H9 (cell line): ENCODE data around the gene NUDT16L1. TPM values are rescaled to one million over a fixed set of nuclear protein-coding genes. Genes with fewer than 3 reads are reported as not detected.

Source experiments
- DNase-seq: peaks from one replicate; pipeline ENCODE4 v3.0.0-alpha.2; 2017
- H2AFZ ChIP-seq: one replicate; pipeline ENCODE4 v1.6.1; 2013; ENCODE audit warnings: mild to moderate bottlenecking, low read length, control low read depth, moderate library complexity
- H2AK5ac ChIP-seq: 2 replicates; pipeline ENCODE4 v1.6.1; 2013; ENCODE audit warnings: low read length, control low read depth, mixed read lengths; ENCODE audit not compliant: insufficient read length
- H2BK120ac ChIP-seq: one replicate; pipeline ENCODE4 v1.6.1; 2013; ENCODE audit warnings: low read depth, mild to moderate bottlenecking, low read length, control low read depth, inconsistent platforms; ENCODE audit not compliant: poor library complexity, severe bottlenecking
- H2BK12ac ChIP-seq: 2 replicates; pipeline ENCODE4 v1.6.1; 2013; ENCODE audit warnings: low read length, control low read depth, mixed read lengths, low read depth; ENCODE audit not compliant: insufficient read length
- H2BK15ac ChIP-seq: 2 replicates; pipeline ENCODE4 v1.6.1; 2013; ENCODE audit warnings: low read depth, low read length, control low read depth
- H2BK20ac ChIP-seq: one replicate; pipeline ENCODE4 v1.6.1; 2013; ENCODE audit warnings: low read depth, mild to moderate bottlenecking, low read length, control low read depth, inconsistent platforms; ENCODE audit not compliant: poor library complexity, severe bottlenecking
- H2BK5ac ChIP-seq: 2 replicates; pipeline ENCODE4 v1.6.1; 2013; ENCODE audit warnings: low read length, control low read depth, mixed read lengths; ENCODE audit not compliant: insufficient read length
- H3K14ac ChIP-seq: 2 replicates; pipeline ENCODE4 v1.6.1; 2013; ENCODE audit warnings: low read length, control low read depth; ENCODE audit not compliant: insufficient read depth
- H3K18ac ChIP-seq: 2 replicates; pipeline ENCODE4 v1.6.1; 2013; ENCODE audit warnings: low read depth, mild to moderate bottlenecking, mixed read lengths, low read length, control low read depth; ENCODE audit not compliant: insufficient read length
- H3K23ac ChIP-seq: 2 replicates; pipeline ENCODE4 v1.6.1; 2013; ENCODE audit warnings: low read length, control low read depth, mixed read lengths, low read depth; ENCODE audit not compliant: insufficient read length
- H3K23me2 ChIP-seq: 2 replicates; pipeline ENCODE4 v1.6.1; 2013; ENCODE audit warnings: low read depth, mild to moderate bottlenecking, mixed read lengths, low read length, control low read depth; ENCODE audit not compliant: insufficient read length, poor library complexity, severe bottlenecking
- H3K27ac ChIP-seq: 2 replicates; pipeline ENCODE4 v1.5.1; 2013; ENCODE audit warnings: low read length, control low read depth, mixed read lengths, low read depth; ENCODE audit not compliant: insufficient read length
- H3K27me3 ChIP-seq: 2 replicates; pipeline ENCODE4 v1.6.1; 2013; ENCODE audit warnings: low read length, control low read depth, inconsistent platforms; ENCODE audit not compliant: insufficient read depth
- H3K4ac ChIP-seq: 2 replicates; pipeline ENCODE4 v1.6.1; 2013; ENCODE audit warnings: low read depth, mild to moderate bottlenecking, control low read depth, inconsistent platforms, low read length, moderate library complexity
- H3K4me1 ChIP-seq: 2 replicates; pipeline ENCODE4 v1.6.1; 2013; ENCODE audit warnings: low read length, control low read depth, inconsistent platforms; ENCODE audit not compliant: insufficient read depth
- H3K4me2 ChIP-seq: 2 replicates; pipeline ENCODE4 v1.6.1; 2013; ENCODE audit warnings: low read length, control low read depth, mixed read lengths; ENCODE audit not compliant: insufficient read length, insufficient read depth
- H3K56ac ChIP-seq: 2 replicates; pipeline ENCODE4 v1.6.1; 2013; ENCODE audit warnings: low read depth, mild to moderate bottlenecking, mixed read lengths, low read length, control low read depth; ENCODE audit not compliant: insufficient read length
- H3K79me1 ChIP-seq: 2 replicates; pipeline ENCODE4 v1.6.1; 2013; ENCODE audit warnings: low read depth, mild to moderate bottlenecking, moderate library complexity, low read length, control low read depth, inconsistent platforms; ENCODE audit not compliant: insufficient read depth, poor library complexity, severe bottlenecking
- H3K79me2 ChIP-seq: 2 replicates; pipeline ENCODE4 v1.6.1; 2013; ENCODE audit warnings: low read length, control low read depth, inconsistent platforms; ENCODE audit not compliant: insufficient read depth
- H3K9ac ChIP-seq: 2 replicates; pipeline ENCODE4 v1.6.1; 2013; ENCODE audit warnings: low read length, control low read depth, mixed read lengths; ENCODE audit not compliant: insufficient read length; ENCODE audit errors: extremely low read depth
- H3K9me3 ChIP-seq: one replicate; pipeline ENCODE4 v1.6.1; 2013; ENCODE audit warnings: low read depth, low read length, inconsistent platforms; ENCODE audit not compliant: control insufficient read depth
- H3T11ph ChIP-seq: one replicate; pipeline ENCODE4 v1.6.1; 2013; ENCODE audit warnings: mild to moderate bottlenecking, low read length, control low read depth, inconsistent platforms
- H4K20me1 ChIP-seq: one replicate; pipeline ENCODE4 v1.6.1; 2013; ENCODE audit not compliant: control insufficient read depth, insufficient read length, insufficient read depth
- H4K5ac ChIP-seq: 2 replicates; pipeline ENCODE4 v1.6.1; 2013; ENCODE audit warnings: low read depth, mild to moderate bottlenecking, mixed read lengths, low read length, control low read depth; ENCODE audit not compliant: insufficient read length
- H4K8ac ChIP-seq: replicated peaks from 2 replicates; pipeline ENCODE4 v1.6.1; 2013; ENCODE audit warnings: low read length, control low read depth, mixed read lengths, low read depth; ENCODE audit not compliant: insufficient read length
- H4K91ac ChIP-seq: 2 replicates; pipeline ENCODE4 v1.6.1; 2013; ENCODE audit warnings: low read depth, mild to moderate bottlenecking, moderate library complexity, mixed read lengths, low read length, control low read depth; ENCODE audit not compliant: insufficient read length
- H3K27ac Mint-ChIP-seq, 3 experiments: 2 replicates in 2 of 3; 3 replicates in 1 of 3; pipeline ENCODE4 v1.8.0; 2020 to 2021; ENCODE audit warnings: mixed read lengths in 3 of 3, mild to moderate bottlenecking in 1 of 3, moderate library complexity in 1 of 3
- H3K27me3 Mint-ChIP-seq: 2 replicates; pipeline ENCODE4 v1.8.0; 2021; ENCODE audit warnings: low read depth, mild to moderate bottlenecking, moderate library complexity, mixed read lengths
- H3K36me3 Mint-ChIP-seq, 3 experiments: 2 replicates in 2 of 3; 3 replicates in 1 of 3; pipeline ENCODE4 v1.8.0; 2020 to 2021; ENCODE audit warnings: low read depth in 3 of 3, mixed read lengths in 3 of 3; ENCODE audit not compliant: insufficient read depth in 1 of 3
- H3K4me1 Mint-ChIP-seq, 2 experiments: 2 replicates each; pipeline ENCODE4 v1.8.0; 2020; ENCODE audit warnings: mixed read lengths in 2 of 2
- H3K4me3 Mint-ChIP-seq, 2 experiments: 2 replicates in 1 of 2; 3 replicates in 1 of 2; pipeline ENCODE4 v1.8.0; 2020 to 2021; ENCODE audit warnings: mild to moderate bottlenecking in 2 of 2, mixed read lengths in 2 of 2, moderate library complexity in 1 of 2
- H3K9me3 Mint-ChIP-seq, 2 experiments: 2 replicates in 1 of 2; 3 replicates in 1 of 2; pipeline ENCODE4 v1.8.0; 2020; ENCODE audit warnings: mild to moderate bottlenecking in 2 of 2, mixed read lengths in 2 of 2, moderate library complexity in 1 of 2
- CTCF ChIP-seq: fragments of 200-600 bp; sonication (generic); conservative IDR thresholded peaks from 3 replicates; pipeline ENCODE4 v1.8.0; 2021; ENCODE audit warnings: antibody characterized with exemption, mild to moderate bottlenecking
- WGBS: extraction: QIAGEN DNeasy Blood & Tissue Kit; methylation state at CpG from one replicate; pipeline ENCODE4 v1.1.7; 2013; ENCODE audit warnings: missing lambda C conversion rate, low lambda C conversion rate, mixed read lengths; ENCODE audit not compliant: insufficient read length; ENCODE audit errors: extremely low coverage; 5-methylcytosine and 5-hydroxymethylcytosine counted together
- total RNA-seq: library from RNA; stranded (reverse); gene quantifications from 2 replicates; pipeline ENCODE4 v1.2.1, GENCODE V29; 2021

The NUDT16L1 gene
- total RNA-seq, 1 experiment from 2014 or later: 49.4 TPM

- no peaks in the 10 kb centered on the region for H3K4me1 Mint-ChIP-seq
- no peak overlapping the region for H3K18ac ChIP-seq
- no peaks in the 10 kb centered on the region for H3K4me1 ChIP-seq
- no peaks in the 10 kb centered on the region for H3K27me3 ChIP-seq
- H2AFZ ChIP-seq: no peak overlapping the region
- H3K56ac ChIP-seq: no peak overlapping the region
- no peak overlapping the region for H3K4me2 ChIP-seq
- H4K5ac ChIP-seq: no peak overlapping the region
- whole genome bisulfite sequencing: no CpG with 5 or more reads among the region's 11 CpGs
- H3K27ac ChIP-seq: no peak overlapping the region
- H3K14ac ChIP-seq: no peak overlapping the region
- H3K9me3 Mint-ChIP-seq: no peaks in the 10 kb centered on the region
- H3K23ac ChIP-seq: no peak overlapping the region
- no peak overlapping the region for H2BK12ac ChIP-seq
- no peak overlapping the region for H3K4me3 Mint-ChIP-seq
- no peak overlapping the region for H2BK5ac ChIP-seq
- H3K79me1 ChIP-seq: peaks cover 3% of the 10 kb centered on the region
- TF ChIP-seq CTCF: no peak
- H4K91ac ChIP-seq: no peak overlapping the region
- H3K36me3 Mint-ChIP-seq: peaks cover 8 to 55% (median 39%) of the 10 kb centered on the region in 3 experiments
- no peak overlapping the region for H3T11ph ChIP-seq
- no peaks in the 10 kb centered on the region for H4K20me1 ChIP-seq
- H3K9ac ChIP-seq: no peak overlapping the region
- no peak overlapping the region for H2BK120ac ChIP-seq
- no peak overlapping the region for H2AK5ac ChIP-seq
- no peaks in the 10 kb centered on the region for H3K79me2 ChIP-seq
- no peaks in the 10 kb centered on the region for H3K27me3 Mint-ChIP-seq
- no peaks in the 10 kb centered on the region for H3K23me2 ChIP-seq
- H3K27ac Mint-ChIP-seq: no peak overlapping the region
- DNase-seq: no peak
- no peak overlapping the region for H2BK20ac ChIP-seq
- H4K8ac ChIP-seq: no peak overlapping the region
- H3K4ac ChIP-seq: no peak overlapping the region
- no peak overlapping the region for H2BK15ac ChIP-seq
- H3K9me3 ChIP-seq: no peaks in the 10 kb centered on the region
Measured at GRCh38 chr16:4724661-4725270, 31.4 kb downstream of the NUDT16L1 start.
